ENCODE data around the gene SEC14L2.

SEC14L2 gene

DNA sequence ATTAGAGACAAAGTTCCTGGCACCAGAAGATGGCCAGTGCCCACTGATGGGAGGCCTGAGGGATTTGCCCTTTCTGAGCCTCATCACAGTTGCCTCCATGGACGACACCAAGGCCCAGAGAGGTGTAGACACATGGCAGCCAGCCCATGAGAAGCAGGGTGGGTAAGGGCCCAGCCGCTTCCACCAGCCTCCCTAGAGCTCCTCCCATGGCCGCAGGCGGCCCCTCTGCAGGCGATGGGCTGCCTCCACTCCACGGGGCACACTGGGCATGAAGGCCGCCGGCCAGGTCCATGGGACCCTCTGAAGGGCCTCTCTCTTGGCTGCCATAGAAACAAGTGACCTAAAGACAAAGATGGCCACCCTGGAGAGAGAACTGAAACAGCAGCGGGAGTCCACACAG is 25.5 kb upstream of the SEC14L2 start (continued):
- TF ChIP-seq PRDM1 (tag by site-specific recombination; IDR thresholded peaks at IDR 0.05) (no peak), GFI1B (tag by site-specific recombination; IDR thresholded peaks at IDR 0.05) (no peak), ZNF239 (tag by site-specific recombination; IDR thresholded peaks at IDR 0.05) (no peak), ZNF211 (tag by site-specific recombination; IDR thresholded peaks at IDR 0.05; ENCODE audit: low read depth) (no peak)
- TF ChIP-seq, protein P1, sequence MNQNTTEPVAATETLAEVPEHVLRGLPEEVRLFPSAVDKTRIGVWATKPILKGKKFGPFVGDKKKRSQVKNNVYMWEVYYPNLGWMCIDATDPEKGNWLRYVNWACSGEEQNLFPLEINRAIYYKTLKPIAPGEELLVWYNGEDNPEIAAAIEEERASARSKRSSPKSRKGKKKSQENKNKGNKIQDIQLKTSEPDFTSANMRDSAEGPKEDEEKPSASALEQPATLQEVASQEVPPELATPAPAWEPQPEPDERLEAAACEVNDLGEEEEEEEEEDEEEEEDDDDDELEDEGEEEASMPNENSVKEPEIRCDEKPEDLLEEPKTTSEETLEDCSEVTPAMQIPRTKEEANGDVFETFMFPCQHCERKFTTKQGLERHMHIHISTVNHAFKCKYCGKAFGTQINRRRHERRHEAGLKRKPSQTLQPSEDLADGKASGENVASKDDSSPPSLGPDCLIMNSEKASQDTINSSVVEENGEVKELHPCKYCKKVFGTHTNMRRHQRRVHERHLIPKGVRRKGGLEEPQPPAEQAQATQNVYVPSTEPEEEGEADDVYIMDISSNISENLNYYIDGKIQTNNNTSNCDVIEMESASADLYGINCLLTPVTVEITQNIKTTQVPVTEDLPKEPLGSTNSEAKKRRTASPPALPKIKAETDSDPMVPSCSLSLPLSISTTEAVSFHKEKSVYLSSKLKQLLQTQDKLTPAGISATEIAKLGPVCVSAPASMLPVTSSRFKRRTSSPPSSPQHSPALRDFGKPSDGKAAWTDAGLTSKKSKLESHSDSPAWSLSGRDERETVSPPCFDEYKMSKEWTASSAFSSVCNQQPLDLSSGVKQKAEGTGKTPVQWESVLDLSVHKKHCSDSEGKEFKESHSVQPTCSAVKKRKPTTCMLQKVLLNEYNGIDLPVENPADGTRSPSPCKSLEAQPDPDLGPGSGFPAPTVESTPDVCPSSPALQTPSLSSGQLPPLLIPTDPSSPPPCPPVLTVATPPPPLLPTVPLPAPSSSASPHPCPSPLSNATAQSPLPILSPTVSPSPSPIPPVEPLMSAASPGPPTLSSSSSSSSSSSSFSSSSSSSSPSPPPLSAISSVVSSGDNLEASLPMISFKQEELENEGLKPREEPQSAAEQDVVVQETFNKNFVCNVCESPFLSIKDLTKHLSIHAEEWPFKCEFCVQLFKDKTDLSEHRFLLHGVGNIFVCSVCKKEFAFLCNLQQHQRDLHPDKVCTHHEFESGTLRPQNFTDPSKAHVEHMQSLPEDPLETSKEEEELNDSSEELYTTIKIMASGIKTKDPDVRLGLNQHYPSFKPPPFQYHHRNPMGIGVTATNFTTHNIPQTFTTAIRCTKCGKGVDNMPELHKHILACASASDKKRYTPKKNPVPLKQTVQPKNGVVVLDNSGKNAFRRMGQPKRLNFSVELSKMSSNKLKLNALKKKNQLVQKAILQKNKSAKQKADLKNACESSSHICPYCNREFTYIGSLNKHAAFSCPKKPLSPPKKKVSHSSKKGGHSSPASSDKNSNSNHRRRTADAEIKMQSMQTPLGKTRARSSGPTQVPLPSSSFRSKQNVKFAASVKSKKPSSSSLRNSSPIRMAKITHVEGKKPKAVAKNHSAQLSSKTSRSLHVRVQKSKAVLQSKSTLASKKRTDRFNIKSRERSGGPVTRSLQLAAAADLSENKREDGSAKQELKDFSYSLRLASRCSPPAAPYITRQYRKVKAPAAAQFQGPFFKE (tag by site-specific recombination; IDR thresholded peaks at IDR 0.05; ENCODE audit: borderline replicate concordance): no peak

DNA sequence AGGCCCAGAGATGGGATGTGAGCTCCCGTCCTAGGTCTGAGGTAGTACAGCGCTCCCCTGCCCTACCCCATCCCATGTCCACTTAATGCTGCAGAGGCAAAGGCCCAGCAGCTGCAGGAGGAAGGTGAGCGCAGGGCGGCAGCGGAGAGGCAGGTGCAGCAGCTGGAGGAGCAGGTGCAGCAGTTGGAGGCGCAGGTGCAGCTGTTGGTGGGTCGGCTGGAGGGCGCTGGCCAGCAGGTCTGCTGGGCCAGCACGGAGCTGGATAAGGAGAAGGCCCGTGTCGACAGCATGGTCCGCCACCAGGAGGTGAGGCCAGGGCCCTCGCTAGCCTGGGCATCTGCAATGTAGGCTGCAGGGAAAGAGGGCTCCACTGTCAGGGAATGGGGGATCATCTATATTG is 24.8 kb upstream of the SEC14L2 start:
- H3K4me1 ChIP-seq (ENCODE audit: control insufficient read depth, insufficient read depth, low read length): no peaks in the 10 kb centered on the region
- ChIA-PET POLR2A (interaction anchor here (0.8 to 1.5 kb wide), 4 partner anchors 10 to 59 kb away, joined by 3 to 6 read pairs (median 4); partner anchors contain the start of genes CCDC157 and SF3A1), CTCF (no interaction called here)

GRCh38 chr22:30372915-30373314 is 23.9 kb upstream of the SEC14L2 start:
- H3K9me3 ChIP-seq (ENCODE audit: control insufficient read depth, insufficient read depth, low read depth, low read length): no peaks in the 10 kb centered on the region
- H3K4me3 ChIP-seq (ENCODE audit: low read depth, low read length): no peak overlapping the region
- no peak overlapping the region for H3K27ac ChIP-seq (ENCODE audit: extremely low read depth, low read depth, low read length)
- H3K4me1 ChIP-seq (ENCODE audit: control insufficient read depth, insufficient read depth, low read length): no peaks in the 10 kb centered on the region
- POLR2A ChIA-PET: interaction anchor here (1.5 kb wide), 1 partner anchor 16 kb away, joined by 4 read pairs; the partner anchor contains the start of genes CCDC157 and SF3A1
- peaks cover 0 to 29% of the 10 kb centered on the region in 2 experiments; a peak in 1 of 3 replicates for H3K36me3 ChIP-seq (ENCODE audit: control insufficient read depth in 2 of 2, insufficient read depth in 1 of 2, low read length in 2 of 2)
- CTCF ChIA-PET: interaction anchor here (0.9 to 1.1 kb wide), 2 partner anchors 12 to 13 kb away, joined by 3 to 5 read pairs; no protein-coding TSS in a partner anchor
- no peak for TF ChIP-seq SALL2 (tag by site-specific recombination; IDR thresholded peaks at IDR 0.05; ENCODE audit: borderline replicate concordance)
- TF ChIP-seq ZNF600 (tag by site-specific recombination; IDR thresholded peaks at IDR 0.05): no peak
- no peak for TF ChIP-seq ZNF433 (tag by site-specific recombination; IDR thresholded peaks at IDR 0.05; ENCODE audit: low read depth)
- TF ChIP-seq YY1 (tag by site-specific recombination; IDR thresholded peaks at IDR 0.05): no peak
- TF ChIP-seq GLIS2 (tag by site-specific recombination; IDR thresholded peaks at IDR 0.05): no peak
- no peak for TF ChIP-seq SP3 (tag by site-specific recombination; IDR thresholded peaks at IDR 0.05)
- no peak for TF ChIP-seq ZNF280D (tag by site-specific recombination; IDR thresholded peaks at IDR 0.05)
- TF ChIP-seq, protein P2, sequence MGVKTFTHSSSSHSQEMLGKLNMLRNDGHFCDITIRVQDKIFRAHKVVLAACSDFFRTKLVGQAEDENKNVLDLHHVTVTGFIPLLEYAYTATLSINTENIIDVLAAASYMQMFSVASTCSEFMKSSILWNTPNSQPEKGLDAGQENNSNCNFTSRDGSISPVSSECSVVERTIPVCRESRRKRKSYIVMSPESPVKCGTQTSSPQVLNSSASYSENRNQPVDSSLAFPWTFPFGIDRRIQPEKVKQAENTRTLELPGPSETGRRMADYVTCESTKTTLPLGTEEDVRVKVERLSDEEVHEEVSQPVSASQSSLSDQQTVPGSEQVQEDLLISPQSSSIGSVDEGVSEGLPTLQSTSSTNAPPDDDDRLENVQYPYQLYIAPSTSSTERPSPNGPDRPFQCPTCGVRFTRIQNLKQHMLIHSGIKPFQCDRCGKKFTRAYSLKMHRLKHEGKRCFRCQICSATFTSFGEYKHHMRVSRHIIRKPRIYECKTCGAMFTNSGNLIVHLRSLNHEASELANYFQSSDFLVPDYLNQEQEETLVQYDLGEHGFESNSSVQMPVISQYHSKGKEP (tag by site-specific recombination; IDR thresholded peaks at IDR 0.05): no peak

More for the DNA sequence above, 24.8 kb upstream of the SEC14L2 start:
- Histone ChIP-seq H3K36me3 (ENCODE audit: control insufficient read depth in 2 of 2, insufficient read depth in 1 of 2, low read length in 2 of 2) (peaks cover 0 to 20% of the 10 kb centered on the region in 2 experiments; a peak in 1 of 3 replicates), H3K27ac (ENCODE audit: extremely low read depth, low read depth, low read length) (no peak overlapping the region), H3K9me3 (ENCODE audit: control insufficient read depth, insufficient read depth, low read depth, low read length) (no peaks in the 10 kb centered on the region), H3K4me3 (ENCODE audit: low read depth, low read length) (no peak overlapping the region)
- TF ChIP-seq ZNF24 (tag by site-specific recombination; IDR thresholded peaks at IDR 0.05): no peak
- TF ChIP-seq ZNF221 (tag by site-specific recombination; IDR thresholded peaks at IDR 0.05; ENCODE audit: borderline replicate concordance): no peak
- TF ChIP-seq ZNF639 (tag by site-specific recombination; IDR thresholded peaks at IDR 0.05): no peak
- TF ChIP-seq ZNF549 (tag by site-specific recombination; IDR thresholded peaks at IDR 0.05): no peak
- TF ChIP-seq KLF1 (tag by site-specific recombination; IDR thresholded peaks at IDR 0.05): no peak
- no peak for TF ChIP-seq ZBTB26 (tag by site-specific recombination; optimal IDR thresholded peaks at IDR 0.05)
- no peak for TF ChIP-seq ZNF473 (tag by site-specific recombination; IDR thresholded peaks at IDR 0.05)
- no peak for TF ChIP-seq ZNF184 (tag by site-specific recombination; IDR thresholded peaks at IDR 0.05)

All from HEK293 (cell line).